Stimulated activated CD4-positive, alpha-beta T cell treated with anti-CD3 and anti-CD28 coated beads, Interleukin-4, amount 100 ng/mL, for 48 hours (primary cell): ENCODE measurements around the gene ZNF124.
A peak's percentile ranks its signal among the peaks of the same experiment; 100 is the strongest.
"Not testable (repeated sequence)": the region's sequence is repeated elsewhere in the genome, so short reads cannot be mapped to it uniquely, and the experiment has no call there.

Source experiments
- DNase-seq, 2 donors: peaks; one replicate each; pipeline ENCODE4 v3.0.0-alpha.2; 2020; ENCODE audit warnings: low read depth in 2 of 2

The ZNF124 gene

DNA sequence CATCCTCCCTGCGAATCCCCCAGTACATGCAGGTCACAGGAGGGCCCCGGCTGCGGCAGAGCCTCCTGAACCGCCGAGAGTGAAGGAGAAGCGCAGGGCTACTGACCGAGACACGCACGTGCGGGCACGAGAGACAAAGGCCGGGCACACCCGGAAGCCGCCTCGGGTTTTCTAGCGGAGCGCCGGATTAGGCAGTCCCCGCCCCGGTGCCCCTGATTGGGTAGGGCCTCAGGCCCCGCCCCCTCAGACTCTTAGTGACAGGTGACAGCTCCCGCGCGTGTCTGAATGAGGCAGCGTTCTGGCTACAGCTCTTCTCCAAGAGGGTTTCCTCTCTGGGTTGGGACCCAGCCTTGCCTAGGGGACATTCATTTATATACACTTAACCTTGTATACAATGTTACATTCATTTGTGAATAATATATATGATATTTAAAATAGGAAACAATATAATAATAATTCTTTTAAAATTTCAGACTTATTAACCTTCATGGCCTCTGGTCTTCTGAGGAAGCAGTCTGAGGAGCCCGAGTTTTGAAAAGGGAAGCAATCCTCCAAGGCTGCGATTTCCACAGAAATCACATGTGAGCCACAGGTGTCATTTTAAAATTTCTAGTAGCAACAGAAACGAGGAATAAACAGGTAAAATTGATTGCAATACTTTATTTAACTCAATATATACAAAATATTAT, at the start of gene ZNF124:
Gene ZNF124, minus strand, starts transcription at position 146 of the 689 bp plus-strand sequence. Its CDS starts 143 bp downstream, at position 3.
- DNase-seq = not testable (repeated sequence)

DNA sequence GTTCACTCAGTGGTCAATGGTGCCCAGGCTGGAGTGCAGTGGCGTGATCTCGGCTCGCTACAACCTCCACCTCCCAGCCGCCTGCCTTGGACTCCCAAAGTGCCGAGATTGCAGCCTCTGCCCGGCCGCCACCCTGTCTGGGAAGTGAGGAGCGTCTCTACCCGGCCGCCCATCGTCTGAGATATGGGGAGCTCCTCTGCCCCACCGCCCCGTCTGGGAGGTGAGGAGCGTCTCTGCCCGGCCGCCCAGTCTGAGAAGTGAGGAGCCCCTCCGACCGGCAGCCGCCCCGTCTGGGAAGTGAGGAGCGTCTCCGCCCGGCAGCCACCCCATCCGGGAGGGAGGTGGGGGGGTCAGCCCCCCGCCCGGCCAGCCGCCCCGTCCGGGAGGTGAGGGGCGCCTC, 48.5 kb upstream of the ZNF124 start:
- not testable (repeated sequence) for DNase-seq

DNA sequence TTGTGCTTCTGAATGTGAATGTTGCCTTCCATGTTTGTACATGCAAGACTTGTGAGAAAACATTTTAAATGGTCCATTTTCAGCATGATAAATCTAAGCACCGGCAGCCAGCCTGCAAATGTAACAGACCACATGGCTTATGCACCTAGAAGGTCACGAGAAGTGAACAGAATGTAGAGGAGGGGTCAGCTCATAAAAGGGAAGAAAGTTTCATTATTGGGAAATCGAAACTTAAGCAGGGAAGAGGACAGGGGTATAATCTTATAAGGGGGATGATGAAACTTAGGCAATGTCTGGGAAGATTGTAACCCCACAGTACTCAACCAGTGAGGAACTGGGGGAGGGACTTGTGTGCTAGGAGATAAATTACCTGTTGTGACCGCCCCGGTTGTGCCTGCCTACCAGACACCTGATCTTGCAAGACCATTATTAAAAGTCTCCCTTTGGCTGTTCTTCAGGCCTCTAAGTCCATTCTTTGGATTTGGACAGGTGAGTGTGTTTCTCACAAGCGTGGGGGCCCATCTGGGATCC, 46.4 kb upstream of the ZNF124 start:
- DNase-seq = no peak

DNA sequence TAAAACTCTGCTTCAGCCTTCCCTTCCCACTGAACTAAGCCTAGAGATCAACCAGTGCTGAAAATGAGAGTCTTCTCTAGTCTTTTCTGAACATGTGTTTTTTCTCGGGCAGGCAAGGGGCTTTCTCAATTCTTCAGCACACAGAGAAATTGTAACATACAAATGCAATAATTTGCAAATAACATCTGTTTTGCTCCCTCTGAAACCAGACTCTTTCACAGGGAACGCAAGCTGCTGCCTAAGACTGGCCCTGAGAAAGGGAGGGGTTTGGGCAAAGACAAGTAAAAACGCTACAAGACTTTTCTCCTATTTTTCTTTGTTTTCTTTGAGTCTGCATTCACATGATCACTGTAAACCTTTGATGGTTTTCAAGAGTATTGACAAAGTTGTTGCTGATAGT, 44.4 kb upstream of the ZNF124 start:
- no peak for DNase-seq

DNA sequence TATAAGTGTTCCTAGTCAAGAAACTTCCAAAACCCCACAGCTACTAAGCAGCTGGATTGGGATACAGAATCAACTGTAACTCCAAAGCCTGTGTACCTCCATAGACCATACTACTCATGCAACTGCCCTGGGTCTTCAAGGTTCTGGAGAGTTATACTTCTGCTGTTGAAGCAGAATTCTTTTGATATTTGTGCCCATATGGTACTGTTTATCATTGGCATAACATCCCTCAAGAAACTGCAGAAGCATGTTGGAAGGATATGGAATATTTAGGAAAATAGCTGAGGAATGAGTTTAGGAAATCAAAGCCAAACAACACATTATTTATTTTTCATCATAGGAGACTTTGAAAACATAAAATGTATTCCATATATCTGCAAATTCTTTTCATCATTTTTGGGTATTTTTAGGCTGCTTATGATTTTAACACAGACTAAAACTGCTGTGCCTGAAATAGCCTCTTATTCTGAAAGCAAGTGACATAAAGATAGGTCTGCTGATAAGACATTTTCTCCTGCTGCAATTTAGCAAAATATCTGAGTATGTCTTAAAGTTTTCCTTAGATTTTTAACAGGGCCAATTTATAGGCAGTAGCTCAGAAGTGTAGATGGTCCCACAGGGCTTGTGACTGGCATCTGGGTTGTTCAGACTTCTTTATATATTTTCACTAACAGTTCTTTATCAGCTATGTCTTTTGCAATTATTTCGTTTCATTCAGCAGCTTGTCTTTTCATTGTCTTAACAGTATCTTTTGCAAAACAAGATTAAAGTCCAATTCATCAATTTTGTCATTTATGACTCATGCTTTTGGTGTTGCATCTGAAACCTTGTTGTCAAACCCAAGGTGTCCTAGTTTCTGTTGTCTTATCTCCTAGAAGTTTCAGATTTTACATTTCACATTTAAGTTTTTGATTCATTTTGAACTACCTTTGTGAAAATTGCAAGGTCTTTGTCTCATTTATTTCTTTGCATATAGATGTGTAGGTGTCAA, 41.1 kb upstream of the ZNF124 start:
- no peak for DNase-seq

DNA sequence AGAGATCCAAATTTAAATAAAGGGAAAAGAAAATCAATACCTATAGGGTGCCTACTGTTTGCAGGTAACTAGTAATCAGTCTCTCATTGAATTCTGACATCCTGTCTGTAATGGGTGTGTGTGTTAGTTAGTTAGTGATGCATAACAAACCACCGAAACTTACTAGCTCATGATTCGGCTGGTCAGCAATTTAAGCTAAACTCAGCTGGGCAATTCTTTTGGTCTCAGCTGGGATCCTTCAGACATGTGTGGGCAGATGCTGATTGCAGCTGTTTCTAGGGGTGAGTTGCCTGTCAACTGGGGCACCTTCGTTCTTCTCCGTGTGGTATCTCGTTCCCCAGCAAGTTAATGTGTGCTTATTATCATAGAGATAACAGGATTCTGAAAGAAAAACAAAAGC, 40.2 kb upstream of the ZNF124 start:
- DNase-seq = no peak

DNA sequence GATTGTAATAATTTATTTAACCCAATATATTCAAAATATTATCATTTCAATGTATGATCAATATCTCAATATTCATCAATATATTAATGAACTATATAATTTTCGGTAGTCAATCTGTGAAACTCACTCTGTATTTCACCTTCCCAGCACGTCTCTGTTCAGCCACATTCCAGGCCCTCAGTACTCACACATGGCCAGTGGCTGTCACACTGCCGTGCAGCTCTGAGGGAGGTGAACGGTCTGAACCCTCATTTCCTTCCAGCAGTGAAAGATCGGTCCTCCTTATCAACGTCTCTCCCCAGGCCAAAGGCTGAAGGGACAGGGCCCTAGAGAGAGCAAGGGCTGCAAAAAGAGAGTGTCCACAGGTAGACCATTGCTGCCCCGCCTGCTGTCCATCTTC, 39.5 kb upstream of the ZNF124 start:
- no peak for DNase-seq

DNA sequence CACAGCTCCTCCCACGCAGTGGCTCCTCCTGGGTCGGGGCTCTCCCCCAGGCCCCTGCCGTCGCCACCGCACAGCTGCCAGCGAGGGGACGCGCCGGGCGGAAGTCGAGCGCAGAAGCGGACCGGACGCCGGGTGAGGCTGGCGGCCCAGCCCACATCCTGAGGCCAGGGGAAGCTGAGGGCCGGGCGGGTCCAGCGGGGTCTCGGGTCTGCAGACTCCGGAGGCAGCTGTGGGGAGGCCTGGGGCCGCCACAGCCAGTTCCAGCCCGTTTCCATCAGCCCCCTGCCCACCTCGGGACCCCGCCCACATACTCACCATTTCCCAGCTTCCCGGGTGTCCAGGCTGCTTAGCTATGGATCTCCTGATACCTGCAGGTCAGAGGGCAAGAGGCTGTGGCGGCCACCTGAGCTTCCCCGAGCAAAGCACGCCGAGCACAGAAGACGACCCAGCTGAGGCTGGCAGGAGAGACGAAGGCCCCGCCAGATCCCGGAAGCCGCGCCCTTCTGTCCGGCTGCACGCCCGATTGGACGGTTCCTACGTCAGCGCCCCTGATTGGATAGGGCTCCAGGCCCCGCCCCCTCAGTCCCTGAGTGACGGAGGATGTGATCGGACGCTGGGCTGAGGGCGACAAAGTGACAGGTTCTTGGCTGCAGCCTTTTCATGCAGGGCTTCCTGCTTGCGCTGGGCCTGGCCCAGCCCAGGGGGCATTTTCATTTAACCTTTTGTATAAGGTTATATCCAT, 38.7 kb upstream of the ZNF124 start:
- DNase-seq = peak; percentile 95 to 97

DNA sequence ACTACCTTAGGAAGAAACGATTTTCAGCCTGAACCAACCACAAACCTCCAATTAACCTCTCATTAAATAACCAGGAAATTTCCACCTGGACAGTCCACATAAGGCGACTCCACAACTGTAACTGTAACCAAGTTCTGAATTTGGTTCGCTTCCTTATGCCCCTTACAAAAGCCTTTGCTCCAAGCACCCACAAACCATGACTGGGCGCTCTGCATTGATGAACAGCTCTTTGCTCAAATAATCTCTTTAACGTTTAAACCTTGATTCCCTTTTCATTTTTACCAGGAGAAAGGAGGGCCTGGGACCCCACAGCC, 38.2 kb upstream of the ZNF124 start:
- no peak for DNase-seq

DNA sequence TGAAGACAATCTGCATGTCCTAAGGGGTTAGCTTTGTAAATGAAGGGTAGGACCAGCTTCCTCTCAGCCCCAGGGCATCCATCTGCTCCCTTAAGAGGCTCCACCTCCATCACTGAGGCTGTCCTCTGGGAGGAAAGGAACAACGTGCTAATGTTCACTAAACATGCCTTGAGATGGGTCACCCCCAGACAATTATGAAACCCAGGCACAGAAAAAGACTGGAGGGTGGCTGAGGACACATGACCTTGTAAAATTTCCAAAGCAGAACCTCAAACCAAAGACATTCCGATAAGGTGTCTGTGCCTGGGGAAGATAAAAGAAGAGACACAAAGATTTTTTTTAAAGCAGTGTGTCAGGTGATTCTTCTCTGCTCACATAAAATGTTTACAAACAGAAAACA, 37.6 kb upstream of the ZNF124 start:
- no peak for DNase-seq

DNA sequence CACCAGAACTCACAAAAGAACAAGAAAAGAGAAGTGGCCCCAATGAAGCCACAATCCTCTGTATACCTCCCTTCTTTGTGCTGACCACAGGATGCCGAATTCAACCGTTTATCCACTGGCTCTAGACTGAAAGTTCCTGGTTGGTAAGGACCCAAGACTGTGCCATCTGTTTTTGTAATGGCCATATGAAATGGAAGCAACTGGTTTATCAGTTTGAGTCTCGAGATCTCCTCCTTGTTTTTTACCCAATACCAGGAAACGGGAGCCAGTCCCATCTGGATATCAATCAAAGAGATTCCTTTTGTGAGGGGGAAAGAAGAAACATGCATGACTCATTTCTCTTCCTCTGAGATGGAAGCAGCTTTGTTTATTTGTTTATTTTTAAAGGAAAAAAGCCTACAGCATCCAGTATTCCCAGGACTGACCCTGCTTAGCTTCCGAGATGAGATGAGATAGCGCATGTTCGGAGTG, 32.4 kb upstream of the ZNF124 start:
- DNase-seq = no peak

DNA sequence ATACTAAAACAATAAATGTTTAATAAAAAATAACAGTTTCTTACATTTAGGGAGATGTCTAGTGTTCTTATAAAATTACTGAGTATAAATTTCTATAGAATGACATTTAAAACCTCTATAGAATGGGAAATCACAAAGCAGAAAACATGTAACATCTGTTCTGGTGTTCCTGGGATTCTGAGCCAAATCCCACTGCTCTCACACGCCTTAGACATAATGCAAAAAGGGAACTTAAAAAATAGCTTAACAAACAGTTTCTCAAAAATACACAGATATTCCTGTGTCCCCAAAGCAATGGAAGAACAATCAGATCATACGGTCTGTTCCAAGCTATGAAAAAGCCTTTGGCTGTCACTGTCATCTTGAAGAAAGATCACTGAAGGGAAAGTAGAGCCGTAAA, 27.0 kb upstream of the ZNF124 start:
- no peak for DNase-seq

DNA sequence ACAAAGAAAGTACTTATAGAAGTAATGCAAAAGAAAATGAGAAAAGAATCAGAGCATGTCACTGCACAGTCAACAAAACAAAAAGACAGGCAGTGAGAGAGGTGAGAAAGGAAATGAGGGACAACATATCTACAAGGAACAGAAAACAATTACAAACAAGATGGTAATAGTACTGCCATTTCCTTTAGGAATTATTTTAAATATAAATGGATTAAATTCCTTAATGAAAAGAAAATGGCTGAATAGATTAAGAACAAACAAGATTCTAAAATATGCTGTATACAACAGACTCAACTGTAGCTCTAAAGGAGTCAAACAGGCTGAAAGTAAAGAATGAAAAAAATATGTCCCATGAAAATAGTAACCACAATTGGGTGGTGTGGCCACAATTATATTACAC, 22.1 kb upstream of the ZNF124 start:
- DNase-seq = no peak

DNA sequence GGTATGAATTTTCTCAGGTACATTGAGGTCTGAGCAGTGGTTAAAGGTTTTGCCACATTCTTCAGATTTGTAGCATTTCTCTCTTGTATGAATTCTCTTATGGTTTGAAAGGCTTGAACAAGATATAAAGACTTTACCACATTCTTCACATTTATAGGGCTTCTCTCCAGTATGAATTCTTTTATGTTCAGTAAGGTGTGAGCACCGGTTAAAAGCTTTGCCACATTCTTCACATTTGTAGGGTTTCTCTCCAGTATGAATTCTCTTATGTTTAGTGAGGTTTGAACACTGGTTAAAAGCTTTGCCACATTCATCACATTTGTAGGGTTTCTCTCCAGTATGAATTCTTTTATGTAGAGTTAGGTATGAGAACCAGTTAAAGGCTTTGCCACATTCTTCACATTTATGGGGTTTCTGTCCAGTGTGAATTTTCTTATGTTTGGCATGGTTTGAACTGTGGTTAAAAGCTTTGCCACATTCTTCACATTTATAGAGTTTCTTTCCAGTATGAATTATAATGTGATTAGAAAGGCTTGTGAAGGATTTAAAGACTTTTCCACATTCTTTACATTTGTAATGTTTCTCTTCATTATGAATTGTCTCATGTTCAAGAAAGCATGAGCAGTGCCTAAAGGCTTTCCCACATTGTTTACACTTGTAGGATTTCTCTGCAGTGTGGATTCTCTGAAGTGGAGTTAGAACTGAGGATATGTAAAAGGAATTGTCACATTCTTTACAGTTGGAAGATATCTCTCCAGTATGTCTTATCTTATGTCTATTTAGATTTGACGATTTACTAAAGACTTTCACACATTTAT, 18.4 kb upstream of the ZNF124 start:
- no peak for DNase-seq

DNA sequence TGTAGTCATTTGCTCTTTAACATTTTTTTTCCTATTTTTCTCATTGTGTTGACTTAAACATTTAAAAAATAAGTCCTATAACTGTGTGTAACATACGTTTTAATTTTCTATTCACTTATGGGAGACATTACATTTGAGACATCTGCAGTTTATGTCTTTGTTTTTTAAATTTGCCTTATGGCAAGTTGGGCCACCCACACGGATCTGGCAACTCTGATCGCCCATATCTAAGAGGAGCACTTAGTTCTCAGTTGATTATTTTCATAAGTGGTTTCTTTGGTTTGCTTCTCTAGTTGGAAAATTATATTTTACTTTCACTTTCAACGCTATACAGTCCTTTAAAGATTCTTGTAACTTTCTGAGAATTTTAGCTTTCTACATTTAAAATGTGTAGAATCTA, 13.8 kb upstream of the ZNF124 start:
- DNase-seq = no peak

DNA sequence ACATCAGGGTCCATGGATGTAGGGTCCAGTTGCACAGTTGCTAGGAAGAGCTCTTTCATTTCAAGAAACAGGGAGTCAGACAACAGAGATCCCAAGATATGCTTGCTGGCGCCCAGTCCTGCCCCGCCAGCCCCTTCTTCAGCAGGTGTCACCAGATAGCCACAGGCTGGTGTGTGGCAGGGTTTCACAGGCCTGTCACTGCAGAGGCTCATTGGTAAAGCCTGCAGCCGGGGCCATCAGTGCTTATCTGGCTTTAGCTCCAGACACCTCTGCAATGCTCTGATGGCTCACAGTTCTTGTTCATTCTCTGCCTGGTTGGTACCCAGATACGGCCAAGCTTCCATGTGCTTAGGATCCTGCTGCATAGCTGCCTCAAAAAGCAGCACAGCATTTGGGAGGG, 12.4 kb upstream of the ZNF124 start:
- DNase-seq = no peak

DNA sequence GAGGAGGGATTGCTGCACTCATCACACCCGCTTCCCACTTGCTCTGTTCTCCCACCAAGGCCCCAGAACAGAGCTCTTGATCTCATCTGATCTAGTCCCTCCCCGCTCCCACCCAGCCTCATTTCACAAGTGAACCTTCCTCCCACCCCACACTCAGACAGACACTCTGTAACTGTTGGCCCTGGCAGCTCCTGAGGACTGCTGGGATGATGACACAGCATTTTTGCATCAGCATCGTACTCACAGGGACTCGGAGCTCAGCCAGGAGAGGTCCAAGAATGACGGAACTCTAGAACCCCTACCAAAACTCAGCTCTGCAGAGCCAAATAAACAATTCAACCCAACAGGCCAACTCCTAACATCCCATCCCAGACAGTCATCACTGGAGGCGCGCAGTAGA, 11.2 kb upstream of the ZNF124 start:
- no peak for DNase-seq

DNA sequence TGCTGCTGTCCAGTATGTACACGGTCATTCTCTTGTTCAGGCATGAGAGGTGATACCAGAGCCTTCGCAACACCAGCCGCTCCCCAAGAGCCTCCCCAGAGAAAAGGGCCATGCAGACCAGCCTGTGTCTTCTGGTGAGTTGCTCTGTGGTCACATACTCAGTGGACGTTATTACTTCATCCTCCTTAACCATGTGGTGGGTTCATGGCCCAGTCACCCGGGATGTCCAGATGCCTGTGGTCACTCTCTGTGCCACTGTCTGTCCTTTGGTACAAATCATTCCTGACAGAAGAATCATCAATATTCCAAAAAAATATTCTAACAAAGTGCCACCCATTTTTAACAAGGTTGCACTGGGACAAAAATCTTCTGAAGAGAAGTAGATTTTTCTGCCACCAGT, 8.8 kb upstream of the ZNF124 start:
- no peak for DNase-seq

DNA sequence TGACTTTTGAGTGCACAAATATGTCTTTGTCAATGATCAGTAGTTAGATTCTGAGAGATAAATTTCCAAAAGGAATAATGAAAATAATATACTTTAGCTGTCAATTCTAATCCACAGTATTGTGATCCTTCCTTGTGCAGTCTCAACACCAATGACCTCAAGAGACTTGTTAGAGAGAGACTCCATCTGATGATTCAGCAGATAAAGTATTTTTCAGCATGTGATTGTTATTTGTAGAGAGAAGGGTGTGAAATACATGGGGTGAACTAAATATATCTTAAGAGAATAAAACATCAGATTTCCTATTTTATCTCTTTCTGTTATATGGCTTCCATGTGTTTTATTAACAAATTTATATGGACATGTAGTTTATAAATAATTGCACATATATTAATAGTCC, 5.9 kb upstream of the ZNF124 start:
- no peak for DNase-seq

DNA sequence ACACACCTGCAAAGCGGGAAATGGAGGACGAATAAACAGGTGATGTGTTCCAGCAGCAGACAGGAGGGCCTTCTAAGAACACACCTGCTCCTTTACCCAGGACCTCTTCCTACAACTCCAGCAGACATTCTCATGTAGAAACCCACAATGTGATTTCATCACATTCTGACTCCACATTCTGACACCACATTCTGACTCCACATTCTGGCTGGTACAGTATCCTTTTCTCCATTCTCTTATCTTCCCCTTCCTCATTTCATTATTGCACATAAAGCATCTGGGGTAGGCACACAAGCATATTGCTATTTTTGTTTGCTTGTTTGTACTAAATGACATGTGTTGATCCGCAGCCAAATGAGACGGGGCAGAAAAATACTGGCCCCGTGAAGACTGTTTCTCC, 3.6 kb upstream of the ZNF124 start:
- no peak for DNase-seq

DNA sequence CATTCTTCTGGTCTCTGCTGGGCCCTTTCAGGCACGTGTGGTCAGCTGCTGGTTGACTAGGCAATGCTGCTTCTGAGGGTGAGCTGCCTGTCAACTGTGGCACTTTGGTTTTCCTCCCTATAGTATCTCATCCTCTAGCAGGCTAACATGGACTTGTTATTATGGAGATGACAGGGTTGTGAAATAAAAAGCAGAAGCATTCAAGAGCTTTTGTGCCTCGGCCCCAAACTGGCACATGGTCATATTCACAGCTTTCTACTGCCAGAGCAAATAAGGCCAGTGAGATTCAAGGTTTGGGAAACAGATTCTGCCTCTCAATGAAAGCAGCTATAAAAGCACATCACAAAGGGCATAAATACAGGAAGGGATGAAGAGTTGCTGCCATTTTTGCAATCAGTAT, 1.6 kb upstream of the ZNF124 start:
- DNase-seq = no peak
